OCI-LY3 (cell line): Measurements from ENCODE around the gene MAST2.

Experiments used
- H2AFZ ChIP-seq: fragments of 200-600, 300-600 bp; shearing (Covaris generic); 2 replicates; pipeline ENCODE4 v1.6.0; 2014; ENCODE audit warnings: antibody characterized with exemption, low read depth, low read length
- H3K27ac ChIP-seq: fragments of 200-600, 300-600 bp; sonication (generic); 2 replicates; pipeline ENCODE4 v1.5.1; 2014; ENCODE audit warnings: mild to moderate bottlenecking, low read length, moderate library complexity, mixed read lengths
- H3K27me3 ChIP-seq: fragments of 200-600, 300-600 bp; sonication (generic); 2 replicates; pipeline ENCODE4 v1.6.1; 2014; ENCODE audit warnings: low read depth, low read length, mixed read lengths
- H3K36me3 ChIP-seq: fragments of 200-600, 300-600 bp; sonication (generic); replicated peaks from 2 replicates; pipeline ENCODE3; 2014; ENCODE audit warnings: low read depth, low read length, mixed read lengths
- H3K4me1 ChIP-seq: fragments of 300-600, 200-600 bp; sonication (generic); 2 replicates; pipeline ENCODE4 v1.6.1; 2014; ENCODE audit warnings: low read length, mixed read lengths
- H3K4me2 ChIP-seq: fragments of 200-600, 300-600 bp; sonication (generic); 2 replicates; pipeline ENCODE4 v1.6.1; 2014; ENCODE audit warnings: low read length, mixed read lengths
- H3K4me3 ChIP-seq: fragments of 300-600, 200-600 bp; sonication (generic); 2 replicates; pipeline ENCODE4 v1.5.1; 2014; ENCODE audit warnings: antibody characterized with exemption, mild to moderate bottlenecking, low read length, moderate library complexity
- H3K79me2 ChIP-seq: fragments of 300-600, 200-600 bp; shearing (Covaris generic); 2 replicates; pipeline ENCODE4 v1.6.1; 2014; ENCODE audit warnings: mild to moderate bottlenecking, low read length, mixed read lengths
- H3K9ac ChIP-seq: fragments of 300-600, 200-600 bp; shearing (Covaris generic); 2 replicates; pipeline ENCODE4 v1.6.0; 2014; ENCODE audit warnings: mild to moderate bottlenecking, low read length, moderate library complexity
- H3K9me3 ChIP-seq: fragments of 200-600, 300-600 bp; shearing (Covaris generic); 2 replicates; pipeline ENCODE4 v1.6.1; 2014; ENCODE audit warnings: low read length, mixed read lengths; ENCODE audit not compliant: insufficient read depth
- H4K20me1 ChIP-seq: fragments of 200-600, 300-600 bp; sonication (generic); 2 replicates; pipeline ENCODE4 v1.6.1; 2016; ENCODE audit warnings: low read length, mixed read lengths; ENCODE audit not compliant: insufficient read depth
- EZH2phosphoT487 ChIP-seq: fragments of 200-600 bp; shearing (Covaris generic); IDR thresholded peaks from 2 replicates; pipeline ENCODE4 v1.6.1; 2018; ENCODE audit warnings: antibody characterized with exemption, mixed run types, low read depth
- TF ChIP-seq, protein P1 (sequence below): fragments of 200-600, 300-600 bp; sonication (generic); IDR thresholded peaks from 2 replicates; pipeline ENCODE4 v1.5.1; 2014; ENCODE audit warnings: antibody characterized with exemption, low read length, low read depth

Gene MAST2

DNA sequence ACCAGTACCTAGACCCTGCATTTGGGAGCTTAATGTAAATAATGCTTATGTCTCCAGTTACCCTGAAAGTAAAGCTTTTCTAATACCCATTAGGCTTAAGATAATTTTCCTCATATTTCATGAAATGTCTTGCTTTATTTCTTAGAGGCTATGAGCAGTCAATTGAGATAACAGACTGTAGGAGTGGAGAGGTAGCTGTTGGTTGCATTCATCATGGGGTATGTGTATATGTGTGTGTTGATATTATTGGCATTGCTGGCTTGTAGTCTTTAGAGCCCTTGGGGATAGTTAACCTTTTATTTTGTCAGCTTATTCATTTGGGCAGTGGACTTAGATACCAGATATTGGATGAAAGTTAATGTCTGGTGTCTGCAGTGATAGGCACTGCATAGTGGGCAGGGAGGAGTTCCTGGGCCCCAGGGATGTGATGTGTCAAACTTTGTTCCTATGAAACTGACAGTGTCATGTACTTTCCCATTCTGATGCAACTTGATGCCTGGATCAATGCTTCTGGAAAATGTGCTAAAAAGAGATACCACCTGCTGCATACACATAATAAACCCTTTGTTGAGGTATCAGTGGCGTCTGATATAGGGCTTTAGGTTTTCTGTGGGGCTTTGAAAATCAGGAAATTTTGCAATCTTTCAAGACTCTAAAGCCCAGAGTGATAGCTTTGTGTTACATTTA, 83.9 kb downstream of the MAST2 start:
- no peaks in the 10 kb centered on the region for H3K27me3 ChIP-seq
- no peak overlapping the region for H3K27ac ChIP-seq
- no peak for TF ChIP-seq EZH2phosphoT487
- TF ChIP-seq, protein P1, sequence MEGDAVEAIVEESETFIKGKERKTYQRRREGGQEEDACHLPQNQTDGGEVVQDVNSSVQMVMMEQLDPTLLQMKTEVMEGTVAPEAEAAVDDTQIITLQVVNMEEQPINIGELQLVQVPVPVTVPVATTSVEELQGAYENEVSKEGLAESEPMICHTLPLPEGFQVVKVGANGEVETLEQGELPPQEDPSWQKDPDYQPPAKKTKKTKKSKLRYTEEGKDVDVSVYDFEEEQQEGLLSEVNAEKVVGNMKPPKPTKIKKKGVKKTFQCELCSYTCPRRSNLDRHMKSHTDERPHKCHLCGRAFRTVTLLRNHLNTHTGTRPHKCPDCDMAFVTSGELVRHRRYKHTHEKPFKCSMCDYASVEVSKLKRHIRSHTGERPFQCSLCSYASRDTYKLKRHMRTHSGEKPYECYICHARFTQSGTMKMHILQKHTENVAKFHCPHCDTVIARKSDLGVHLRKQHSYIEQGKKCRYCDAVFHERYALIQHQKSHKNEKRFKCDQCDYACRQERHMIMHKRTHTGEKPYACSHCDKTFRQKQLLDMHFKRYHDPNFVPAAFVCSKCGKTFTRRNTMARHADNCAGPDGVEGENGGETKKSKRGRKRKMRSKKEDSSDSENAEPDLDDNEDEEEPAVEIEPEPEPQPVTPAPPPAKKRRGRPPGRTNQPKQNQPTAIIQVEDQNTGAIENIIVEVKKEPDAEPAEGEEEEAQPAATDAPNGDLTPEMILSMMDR, result no peak
- H3K9ac ChIP-seq, result no peak overlapping the region
- H3K4me2 ChIP-seq, result no peak overlapping the region
- H3K4me3 ChIP-seq, result no peak overlapping the region
- H3K79me2 ChIP-seq, result no peaks in the 10 kb centered on the region
- H2AFZ ChIP-seq, result no peak overlapping the region
- no peaks in the 10 kb centered on the region for H3K9me3 ChIP-seq
- no peaks in the 10 kb centered on the region for H3K4me1 ChIP-seq
- H3K36me3 ChIP-seq, result no peaks in the 10 kb centered on the region
- peaks cover 4% of the 10 kb centered on the region; the same call in 1 of the 2 replicates for H4K20me1 ChIP-seq

DNA sequence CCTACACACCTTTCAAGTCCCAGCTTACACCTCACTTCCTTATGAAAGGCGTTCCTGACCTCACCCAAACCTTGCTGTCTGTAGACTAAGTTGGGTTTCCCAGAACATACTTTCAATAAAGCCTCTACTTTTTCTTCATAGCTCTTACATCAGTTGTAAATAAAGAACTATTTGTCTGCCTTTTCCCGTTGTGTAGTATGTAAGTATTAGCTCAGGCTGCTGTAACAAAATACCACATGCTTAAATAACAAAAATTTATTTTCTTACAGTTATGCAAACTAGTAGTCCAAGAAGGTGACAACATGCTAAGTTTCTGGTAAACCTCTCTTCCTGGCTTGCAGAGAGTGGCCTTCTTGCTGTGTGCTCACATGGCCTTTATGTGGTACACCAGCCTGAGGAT, 86.7 kb downstream of the MAST2 start:
- TF ChIP-seq, protein P1, result no peak
- no peak for TF ChIP-seq EZH2phosphoT487

DNA sequence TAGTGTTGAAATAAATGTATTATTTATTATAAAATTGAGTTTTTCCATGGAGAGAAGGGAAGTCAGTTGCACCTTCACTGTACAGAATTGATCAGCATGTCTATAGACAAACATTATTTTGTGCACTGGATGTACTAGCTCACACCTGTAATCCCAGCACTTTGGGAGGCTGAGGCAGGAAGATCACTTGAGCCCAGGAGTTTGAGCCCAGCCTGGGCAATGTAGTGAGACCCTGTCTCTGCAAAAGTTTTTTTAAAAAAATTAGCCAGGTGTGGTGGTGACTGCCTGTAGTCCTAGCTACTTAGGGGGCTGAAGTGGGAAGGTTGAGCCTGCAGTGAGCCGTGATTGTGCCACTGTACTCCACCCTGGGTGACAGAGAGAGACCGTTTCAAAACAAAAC, 87.7 kb downstream of the MAST2 start:
- Histone ChIP-seq H3K4me2 (no peak overlapping the region), H2AFZ (no peak overlapping the region), H3K9me3 (no peaks in the 10 kb centered on the region), H3K36me3 (no peaks in the 10 kb centered on the region), H3K27me3 (no peaks in the 10 kb centered on the region), H4K20me1 (no peaks in the 10 kb centered on the region), H3K9ac (no peak overlapping the region), H3K4me3 (no peak overlapping the region), H3K79me2 (no peaks in the 10 kb centered on the region), H3K4me1 (no peaks in the 10 kb centered on the region), H3K27ac (no peak overlapping the region)
- no peak for TF ChIP-seq EZH2phosphoT487

More for the DNA sequence above, 86.7 kb downstream of the MAST2 start:
- no peaks in the 10 kb centered on the region for H3K79me2 ChIP-seq
- no peaks in the 10 kb centered on the region for H3K4me1 ChIP-seq
- no peak overlapping the region for H3K9ac ChIP-seq
- H3K9me3 ChIP-seq, result no peaks in the 10 kb centered on the region
- no peak overlapping the region for H3K4me3 ChIP-seq
- H2AFZ ChIP-seq, result no peak overlapping the region
- H3K4me2 ChIP-seq, result no peak overlapping the region
- H4K20me1 ChIP-seq, result no peaks in the 10 kb centered on the region
- H3K36me3 ChIP-seq, result no peaks in the 10 kb centered on the region
- no peaks in the 10 kb centered on the region for H3K27me3 ChIP-seq
- H3K27ac ChIP-seq, result no peak overlapping the region

DNA sequence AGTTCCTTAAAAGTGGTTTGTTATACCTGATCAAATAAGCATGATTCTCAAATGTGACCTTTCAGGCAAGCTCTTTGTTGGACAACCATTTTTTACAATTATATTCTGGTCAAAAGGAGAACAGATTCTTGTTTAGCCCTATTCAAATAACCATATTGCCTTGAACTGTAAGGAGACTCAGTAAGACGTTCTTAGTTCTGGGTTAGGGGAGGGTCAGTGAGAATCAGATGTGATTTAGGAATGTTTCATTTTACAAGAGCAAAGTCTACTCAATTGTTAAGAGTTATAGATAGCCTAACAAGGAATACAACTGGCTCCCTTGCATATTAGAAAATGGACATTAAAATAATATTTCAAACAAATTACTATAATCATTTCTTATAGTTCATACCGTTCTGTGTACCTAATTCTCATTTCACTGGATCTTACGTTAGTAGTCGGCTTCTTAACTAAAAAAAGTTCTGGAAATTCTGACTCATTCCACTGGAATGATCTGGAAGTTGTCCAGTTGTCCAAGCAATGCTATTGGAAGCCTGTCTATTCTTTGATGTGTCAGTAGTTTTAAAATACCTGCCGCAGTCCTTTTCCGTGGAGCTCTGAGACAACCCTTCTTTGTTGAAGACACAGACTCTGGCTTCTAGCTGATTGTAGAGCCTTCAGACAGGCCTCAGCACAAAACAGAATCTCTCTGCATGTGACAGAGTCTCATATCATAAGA, 88.8 kb downstream of the MAST2 start:
- H2AFZ ChIP-seq, result no peak overlapping the region
- H3K4me1 ChIP-seq, result no peaks in the 10 kb centered on the region
- no peaks in the 10 kb centered on the region for H3K27me3 ChIP-seq
- no peaks in the 10 kb centered on the region for H3K36me3 ChIP-seq
- H3K9ac ChIP-seq, result no peak overlapping the region
- no peaks in the 10 kb centered on the region for H3K9me3 ChIP-seq
- no peaks in the 10 kb centered on the region for H3K79me2 ChIP-seq
- no peak overlapping the region for H3K27ac ChIP-seq
- TF ChIP-seq, protein P1, result no peak
- TF ChIP-seq EZH2phosphoT487, result no peak
- H3K4me3 ChIP-seq, result no peak overlapping the region
- H4K20me1 ChIP-seq, result no peaks in the 10 kb centered on the region
- H3K4me2 ChIP-seq, result no peak overlapping the region
